Stimulated activated CD4-positive, alpha-beta T cell treated with anti-CD3 and anti-CD28 coated beads, TNF-alpha, amount 100 ng/mL, for 24 hours (primary cell): Measurements from ENCODE around the gene SLC6A9.
A peak's percentile ranks its signal among the peaks of the same experiment; 100 is the strongest.

ENCODE experiments used
- DNase-seq, 3 experiments: peaks; one replicate each; pipeline ENCODE4 v3.0.0-alpha.2; 2020; ENCODE audit warnings: low read depth in 3 of 3

Gene SLC6A9

DNA sequence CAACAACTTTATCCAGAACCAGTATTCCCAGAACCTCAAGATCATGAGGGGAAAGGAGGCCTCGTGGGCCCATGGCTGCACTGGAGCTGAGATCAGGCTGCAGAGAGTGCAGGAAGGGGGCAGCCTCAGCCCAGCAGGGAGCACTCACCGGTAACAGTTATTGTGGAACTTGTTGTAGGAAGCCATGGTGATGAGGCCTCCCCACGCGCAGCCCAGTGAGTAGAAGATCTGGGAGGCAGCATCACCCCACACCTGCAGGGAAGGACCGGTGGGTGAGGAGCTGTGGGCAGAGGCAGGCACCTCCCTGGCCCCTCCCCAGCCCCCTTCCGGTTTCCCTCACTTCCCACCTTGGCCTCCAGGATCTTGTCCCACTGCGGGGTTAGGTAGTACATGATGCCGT lies 29.1 kb downstream of the SLC6A9 start:
- no peak for DNase-seq

DNA sequence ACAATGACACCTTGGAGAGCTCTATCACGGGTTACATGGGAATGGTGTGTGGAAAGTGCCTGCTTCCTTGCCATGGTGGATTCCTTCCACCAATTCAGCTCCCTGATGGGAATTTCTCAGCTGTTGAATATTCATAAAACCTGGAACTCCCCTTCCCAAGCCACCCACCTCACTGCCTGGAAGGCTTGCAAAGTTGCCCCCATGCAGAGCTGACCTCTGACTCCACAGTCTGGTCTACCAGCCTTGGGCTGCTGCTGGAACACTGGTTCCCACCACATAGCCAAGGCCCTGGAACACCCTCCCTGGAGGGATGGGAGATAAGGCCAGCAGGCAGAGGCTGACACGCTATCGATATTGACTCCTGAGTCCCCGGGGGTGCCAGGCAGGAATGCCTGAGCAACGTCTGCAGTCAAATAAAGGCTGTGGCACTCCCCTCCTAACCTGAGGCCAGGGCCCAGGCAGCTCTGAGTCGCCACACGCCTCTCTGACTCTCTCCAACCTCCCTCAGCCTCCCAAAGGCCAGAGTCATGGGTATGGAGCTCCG lies 31.1 kb downstream of the SLC6A9 start:
- DNase-seq: no peak

DNA sequence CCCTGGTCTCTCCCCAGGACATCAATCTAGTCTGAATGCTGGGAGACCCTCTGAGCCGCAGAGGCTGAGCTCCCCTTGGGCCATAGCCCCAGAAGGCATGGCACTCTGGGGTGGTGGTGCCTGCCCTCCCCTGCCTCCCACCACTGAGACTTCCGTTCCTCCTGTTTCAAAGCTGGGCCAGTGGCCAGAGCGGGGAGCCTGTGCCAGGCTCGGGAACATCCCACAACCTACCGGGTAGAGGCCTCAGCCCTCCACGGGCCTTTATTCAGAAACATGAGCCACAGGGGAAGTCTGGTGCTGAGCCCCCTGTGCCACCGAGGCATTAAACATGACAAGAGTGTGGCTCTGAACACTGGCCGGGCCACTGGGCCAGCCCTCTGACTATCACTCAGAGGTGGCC lies 31.8 kb downstream of the SLC6A9 start:
- no peak for DNase-seq

DNA sequence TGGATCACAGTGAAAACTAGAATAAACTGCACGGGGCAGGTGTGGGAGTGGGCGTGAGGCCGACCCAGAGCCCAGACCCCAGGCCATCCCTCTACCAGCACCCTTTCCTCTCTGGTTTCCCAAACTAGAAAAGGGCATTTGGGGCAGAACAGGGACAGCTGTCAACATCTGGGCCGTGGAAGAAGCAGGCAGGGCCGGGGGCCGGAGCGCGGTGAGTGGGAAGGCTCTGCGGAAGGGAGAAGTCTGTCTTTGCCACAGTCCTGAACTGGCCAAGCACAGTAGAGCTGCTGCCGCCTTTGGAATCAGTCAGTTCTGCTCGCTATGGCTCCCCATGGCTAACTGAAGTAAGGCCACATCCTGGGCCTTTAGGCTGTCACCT lies 33.3 kb downstream of the SLC6A9 start:
- DNase-seq: no peak

DNA sequence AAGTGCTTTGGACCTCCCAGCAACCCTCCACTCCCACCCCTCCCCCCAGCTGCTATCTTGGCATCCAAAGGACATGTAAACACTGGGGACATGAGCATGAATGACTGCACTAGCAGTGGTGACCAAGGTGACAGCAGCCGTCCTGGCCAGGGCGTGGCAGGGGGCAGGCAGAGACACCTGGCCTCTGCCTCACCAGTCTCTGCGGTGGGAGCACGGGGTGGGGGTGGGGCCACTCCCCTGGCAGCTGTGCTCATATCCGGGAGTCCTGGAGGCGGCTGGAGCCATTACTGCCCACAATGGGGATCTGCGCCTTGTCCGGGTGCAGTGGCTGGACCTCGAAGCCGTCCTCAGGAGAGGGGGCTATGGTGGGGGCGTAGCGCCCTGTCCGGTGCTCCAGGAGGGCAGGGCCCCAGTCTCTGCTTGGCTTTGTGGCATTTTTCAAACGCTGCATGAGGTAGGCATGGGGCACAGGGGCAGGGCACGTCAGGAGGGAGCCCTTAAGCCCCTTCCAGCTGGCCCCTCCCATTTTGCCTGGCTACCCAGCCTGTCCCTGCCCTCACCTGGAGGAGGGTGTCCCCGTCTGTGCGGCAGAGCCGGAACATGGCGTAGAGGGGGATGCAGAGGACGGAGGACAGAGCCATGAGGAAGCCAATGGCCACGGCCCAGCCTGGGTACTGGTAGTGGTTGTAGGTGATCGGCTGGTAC lies 33.8 kb downstream of the SLC6A9 start:
- no peak for DNase-seq

DNA sequence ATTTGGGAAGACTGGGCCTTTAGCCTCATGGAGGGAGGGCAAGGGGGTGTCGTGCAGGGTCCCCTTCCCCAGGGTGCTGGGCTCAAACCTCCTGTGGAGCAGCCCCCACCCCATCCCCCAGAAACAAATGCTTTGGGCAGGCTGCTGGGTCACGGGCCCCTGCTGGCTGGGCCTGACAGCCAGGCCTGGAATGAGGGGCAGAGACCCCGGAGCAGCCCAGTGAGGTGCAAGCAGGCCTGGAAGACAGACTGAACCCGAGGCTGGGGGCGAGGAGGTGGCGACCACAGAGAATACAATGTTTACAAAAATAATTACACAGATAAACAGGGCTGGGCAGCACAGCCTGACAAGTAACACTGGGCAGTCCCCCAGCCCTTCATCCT lies 34.5 kb downstream of the SLC6A9 start:
- DNase-seq: no peak

DNA sequence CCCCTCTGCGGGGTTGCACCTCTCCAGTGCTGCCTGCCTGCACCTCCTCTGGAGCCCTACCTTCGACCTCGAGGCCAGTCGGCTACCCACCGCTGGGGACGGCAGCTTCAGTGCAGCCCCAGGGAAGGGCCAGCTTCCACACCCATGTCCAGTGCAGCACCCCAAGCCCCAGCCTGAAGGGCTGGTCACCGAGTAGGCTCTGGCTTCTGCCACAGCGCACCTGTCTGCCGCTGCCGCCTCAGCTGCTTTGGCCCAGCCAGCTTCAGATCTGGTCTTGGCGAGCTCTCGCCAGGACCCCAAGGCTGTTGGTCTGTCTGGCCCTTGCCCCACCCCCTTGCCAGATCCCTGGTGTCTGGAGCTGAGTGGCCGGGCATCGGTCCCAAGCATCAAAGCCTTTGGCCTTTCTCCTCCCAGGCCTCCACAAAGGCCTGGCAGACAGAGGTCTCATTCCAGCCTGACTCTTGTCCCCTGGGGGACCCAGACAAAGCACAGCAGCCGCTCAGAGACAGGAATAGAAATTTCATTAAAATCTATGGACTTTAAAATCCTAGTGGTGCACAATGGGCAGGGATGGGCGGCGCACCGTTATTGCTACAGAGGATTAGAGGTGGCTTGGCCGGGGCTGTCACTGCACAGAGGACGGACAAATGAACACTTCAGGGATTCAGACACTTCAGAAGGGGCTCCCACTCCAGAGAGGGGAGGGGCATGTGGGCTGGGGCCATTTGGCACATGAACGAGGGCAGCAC lies 35.1 kb downstream of the SLC6A9 start:
- DNase-seq: no peak

DNA sequence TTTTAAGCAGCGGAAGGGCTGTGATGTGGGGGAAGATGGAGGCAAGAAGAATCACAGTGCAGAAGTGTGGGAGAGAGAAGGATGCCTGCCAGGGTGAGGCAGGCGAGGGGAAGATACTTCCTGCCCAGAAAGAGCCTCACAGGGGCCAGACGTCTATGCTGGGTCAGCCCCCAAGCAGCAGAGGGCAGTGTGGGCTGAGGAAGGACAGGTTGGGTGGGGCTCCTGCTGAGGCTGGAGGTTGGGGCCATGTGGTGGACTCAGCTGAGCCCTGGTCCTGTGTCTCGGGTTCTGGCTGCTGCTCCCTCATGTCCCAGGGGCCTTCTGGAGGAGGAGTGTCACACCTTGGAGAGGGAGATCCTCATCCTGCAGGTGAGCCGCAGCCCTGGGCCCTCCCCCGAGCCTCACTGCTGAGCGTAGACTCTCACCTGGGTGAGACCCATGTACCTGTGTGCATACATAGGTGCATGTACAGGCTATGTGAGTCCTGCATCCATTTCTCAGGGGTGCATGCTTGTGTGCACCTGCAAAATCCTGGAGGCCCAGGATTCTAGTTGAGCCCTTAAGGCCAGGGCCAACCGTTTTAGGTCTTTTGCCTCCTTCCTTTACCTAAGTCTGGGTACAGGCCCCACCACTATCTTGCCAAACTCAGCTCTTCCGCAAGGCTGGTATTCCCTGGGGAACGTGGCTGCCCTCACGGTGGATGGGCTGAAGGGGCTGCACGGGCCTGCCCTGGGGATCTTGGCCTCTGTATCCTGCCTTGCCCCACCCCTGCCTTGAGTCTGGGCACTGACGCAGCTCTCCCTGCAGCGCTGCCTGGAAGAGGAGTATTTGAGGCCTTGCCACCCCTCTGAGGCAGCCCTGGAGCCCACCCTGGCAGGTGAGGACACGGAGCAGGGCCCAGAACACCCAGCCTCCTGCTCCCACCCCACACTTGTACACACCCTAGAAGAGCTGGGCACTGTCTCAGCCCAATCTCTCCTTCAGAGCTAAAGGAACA lies 36.2 kb downstream of the SLC6A9 start:
- DNase-seq: no peak

DNA sequence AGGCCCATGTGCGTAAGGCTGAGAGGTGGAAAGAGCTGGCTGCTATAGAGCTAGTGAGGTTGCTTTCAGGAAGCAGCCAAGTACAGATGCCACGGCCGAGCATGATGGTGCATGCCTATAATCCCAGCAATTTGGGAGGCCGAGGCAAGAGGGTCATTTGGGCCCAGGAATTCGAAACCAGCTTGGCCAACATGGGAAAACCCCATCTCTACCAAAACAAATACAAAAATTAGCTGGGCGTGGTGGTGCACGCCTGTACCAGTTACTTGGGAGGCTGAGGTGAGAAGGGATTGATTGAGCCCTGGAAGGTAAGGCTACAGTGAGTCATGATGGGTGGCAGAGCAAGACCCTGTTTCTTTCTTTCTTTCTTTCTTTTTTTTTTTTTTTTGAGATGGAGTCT lies 37.2 kb downstream of the SLC6A9 start:
- no peak for DNase-seq

DNA sequence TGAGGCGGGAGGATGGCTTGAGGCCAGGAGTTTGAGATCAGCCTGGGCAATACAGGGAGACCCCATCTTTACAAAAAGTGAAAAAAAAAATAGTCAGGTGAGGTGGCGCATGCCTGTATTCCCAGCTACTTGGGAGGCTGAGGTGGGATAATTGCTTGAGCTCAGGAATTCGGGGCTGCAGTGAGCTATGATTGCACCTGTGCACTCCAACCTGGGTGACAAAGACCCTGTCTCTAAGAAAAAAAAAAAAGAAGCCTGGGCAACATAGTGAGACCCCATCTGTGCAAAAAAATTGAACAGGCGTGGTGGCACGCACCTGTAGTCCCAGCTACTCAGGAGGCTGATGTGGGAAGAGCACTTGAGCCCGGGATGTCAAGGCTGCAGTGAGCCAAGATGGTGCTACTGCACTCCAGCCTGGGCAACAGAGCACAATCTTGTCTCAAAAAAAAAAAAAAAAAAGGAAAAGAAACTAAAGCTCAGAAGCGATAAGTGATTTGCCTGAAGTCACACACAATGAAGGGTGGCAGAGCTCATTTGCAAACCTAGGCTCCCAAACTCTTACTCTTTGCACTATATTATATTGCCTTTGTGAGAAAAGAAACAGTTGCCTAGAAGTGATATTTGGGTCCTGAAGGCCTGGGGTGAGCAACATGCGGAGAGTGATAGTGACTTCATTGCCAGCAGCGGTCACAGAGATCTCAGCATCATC lies 37.9 kb downstream of the SLC6A9 start:
- no peak for DNase-seq

DNA sequence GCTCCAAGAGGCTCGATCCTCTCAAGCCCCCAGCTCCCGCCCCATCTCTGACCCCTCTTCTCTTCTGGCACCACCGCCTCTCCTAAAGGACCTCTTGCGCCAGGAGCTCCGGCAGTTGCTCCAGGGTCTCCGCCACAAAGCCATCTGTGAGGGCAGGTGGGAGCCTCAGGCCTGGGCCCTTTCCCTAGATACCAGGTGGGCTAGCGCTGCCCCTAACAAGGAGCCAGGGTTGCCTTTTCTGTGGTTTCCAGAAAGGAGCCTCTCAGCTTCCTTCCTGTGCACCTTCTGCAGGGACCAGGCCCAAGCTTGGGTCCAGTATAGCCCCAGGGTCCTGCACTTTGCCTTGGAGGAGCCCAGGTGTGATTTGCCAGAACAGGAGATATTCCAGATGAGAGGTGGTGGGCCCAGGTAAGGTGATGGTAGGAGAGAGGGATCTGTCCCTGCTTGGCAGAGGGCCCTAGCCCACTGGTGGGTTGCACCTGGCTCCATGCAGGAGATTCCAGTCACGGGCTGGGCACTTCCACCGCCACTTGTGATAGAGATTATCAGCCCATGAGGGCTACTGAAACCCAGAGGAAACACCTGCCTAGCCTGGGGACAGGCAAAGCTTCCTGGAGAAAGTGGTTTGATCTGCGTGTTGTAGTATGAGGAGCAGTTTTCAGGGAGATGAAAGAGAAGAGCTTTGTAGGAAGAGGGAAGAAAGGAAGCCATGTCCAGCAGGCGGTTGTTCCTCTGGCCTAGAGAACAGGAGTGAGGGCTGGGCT lies 38.8 kb downstream of the SLC6A9 start:
- no peak for DNase-seq

DNA sequence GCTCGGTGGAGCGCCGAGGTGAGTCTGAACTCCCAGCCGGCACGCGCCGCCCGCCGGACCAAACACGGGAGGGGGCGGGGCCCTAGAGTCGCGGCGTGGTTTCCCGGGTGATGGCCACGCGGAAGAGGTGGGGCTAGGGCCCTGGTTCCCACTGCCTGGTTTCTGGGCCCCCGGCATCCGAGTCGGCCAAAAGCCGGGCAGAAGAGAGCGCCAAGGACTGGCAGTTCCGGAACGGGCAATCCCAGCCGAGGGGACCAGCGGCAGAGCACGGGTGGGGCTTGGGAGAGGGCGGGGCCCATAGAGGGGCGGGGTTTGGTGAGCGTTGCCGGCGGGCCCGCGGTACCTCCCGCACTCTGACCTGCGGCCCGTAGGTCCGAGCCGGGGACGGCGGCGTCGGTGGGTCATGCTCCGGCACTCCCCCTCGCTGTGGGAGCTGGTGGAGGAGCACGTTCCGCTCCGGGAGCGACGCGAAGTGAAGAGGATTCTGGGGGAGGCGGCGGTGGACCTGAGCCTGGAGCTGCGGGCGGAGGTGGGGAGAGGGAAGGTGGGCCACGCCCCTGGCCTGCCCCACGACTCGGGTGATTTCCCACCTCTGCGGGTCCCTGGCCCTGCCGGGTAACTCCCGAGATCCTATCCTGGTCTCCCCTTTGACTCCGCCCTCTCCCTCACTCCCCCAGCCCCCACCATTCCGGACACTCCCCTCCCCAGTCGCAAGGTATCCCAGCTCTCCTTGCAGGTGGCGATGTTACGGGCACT lies 39.6 kb downstream of the SLC6A9 start, which contains the start of gene CCDC24:
CCDC24 (plus strand) TSS at position 124 of the 756 bp plus-strand sequence; CDS start at position 404, 280 bp downstream.
- peak; percentile 56 to 79 (median 60) for DNase-seq

DNA sequence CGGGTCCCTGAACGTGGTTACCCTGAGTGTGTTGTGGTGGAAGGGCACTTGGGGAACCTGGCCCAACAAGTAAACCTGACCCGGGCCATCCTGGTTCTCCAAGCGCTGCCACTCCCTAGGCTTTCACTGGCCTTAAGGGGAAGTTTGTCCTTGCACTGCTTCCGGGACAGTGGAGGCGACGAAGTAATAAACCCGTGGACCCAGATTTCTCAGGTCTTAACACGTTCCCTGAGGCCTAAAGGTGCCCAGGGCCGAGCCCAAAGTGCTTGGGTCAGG lies 40.1 kb downstream of the SLC6A9 start:
- DNase-seq: no peak

DNA sequence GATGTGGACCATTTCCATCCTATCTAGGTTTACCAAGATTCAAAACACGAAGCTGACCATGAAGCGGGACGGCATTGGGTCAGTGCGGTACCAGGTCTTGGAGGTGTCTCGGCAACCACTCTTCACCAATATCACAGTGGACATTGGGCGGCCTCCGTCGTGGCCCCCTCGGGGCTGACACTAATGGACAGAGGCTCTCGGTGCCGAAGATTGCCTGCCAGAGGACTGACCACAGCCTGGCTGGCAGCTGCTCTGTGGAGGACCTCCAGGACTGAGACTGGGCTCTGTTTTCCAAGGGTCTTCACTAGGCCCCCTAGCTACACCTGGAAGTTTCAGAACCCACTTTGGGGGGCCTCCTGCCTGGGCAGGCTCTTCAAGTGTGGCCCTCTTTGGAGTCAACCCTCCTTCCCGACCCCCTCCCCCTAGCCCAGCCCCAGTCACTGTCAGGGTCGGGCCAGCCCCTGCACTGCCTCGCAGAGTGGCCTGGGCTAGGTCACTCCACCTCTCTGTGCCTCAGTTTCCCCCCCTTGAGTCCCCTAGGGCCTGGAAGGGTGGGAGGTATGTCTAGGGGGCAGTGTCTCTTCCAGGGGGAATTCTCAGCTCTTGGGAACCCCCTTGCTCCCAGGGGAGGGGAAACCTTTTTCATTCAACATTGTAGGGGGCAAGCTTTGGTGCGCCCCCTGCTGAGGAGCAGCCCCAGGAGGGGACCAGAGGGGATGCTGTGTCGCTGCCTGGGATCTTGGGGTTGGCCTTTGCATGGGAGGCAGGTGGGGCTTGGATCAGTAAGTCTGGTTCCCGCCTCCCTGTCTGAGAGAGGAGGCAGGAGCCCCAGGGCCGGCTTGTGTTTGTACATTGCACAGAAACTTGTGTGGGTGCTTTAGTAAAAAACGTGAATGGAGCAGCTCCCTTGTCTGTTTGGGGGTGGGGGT lies 40.7 kb downstream of the SLC6A9 start:
- no peak for DNase-seq

DNA sequence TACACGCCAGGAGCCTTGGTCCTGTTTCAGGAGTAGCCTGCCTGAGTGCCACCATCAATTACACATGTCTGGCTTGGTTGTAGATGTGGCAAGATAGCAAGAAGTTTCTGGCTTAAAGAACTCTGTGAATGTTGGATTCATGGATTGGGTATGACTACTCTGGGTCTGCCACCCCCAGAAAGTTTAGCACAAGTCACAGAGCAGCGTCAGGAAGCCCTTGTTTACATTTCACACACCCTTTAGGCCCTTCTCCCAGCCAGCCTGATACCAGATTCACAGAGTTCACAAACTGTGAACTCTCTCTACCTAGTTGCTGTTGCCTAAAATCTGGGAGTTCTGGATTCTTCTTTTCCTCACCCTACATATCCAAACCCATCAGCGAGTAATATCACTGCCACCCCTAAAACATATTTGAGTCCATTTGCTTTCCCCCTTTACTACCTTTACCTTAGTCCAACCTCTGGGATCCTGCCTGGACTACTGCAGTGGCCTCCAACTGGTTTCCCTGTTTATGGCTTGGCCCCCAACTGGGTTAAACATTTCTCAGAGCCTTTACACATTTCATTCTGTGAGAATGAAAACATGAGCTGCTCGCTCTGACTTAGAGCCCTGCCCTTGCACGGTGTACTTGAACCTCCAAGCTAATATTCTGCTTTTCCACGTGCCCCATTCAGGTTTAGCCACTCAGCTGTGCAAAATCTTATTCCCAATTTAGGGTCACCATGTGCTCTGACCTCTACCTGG lies 43.9 kb downstream of the SLC6A9 start:
- no peak for DNase-seq

DNA sequence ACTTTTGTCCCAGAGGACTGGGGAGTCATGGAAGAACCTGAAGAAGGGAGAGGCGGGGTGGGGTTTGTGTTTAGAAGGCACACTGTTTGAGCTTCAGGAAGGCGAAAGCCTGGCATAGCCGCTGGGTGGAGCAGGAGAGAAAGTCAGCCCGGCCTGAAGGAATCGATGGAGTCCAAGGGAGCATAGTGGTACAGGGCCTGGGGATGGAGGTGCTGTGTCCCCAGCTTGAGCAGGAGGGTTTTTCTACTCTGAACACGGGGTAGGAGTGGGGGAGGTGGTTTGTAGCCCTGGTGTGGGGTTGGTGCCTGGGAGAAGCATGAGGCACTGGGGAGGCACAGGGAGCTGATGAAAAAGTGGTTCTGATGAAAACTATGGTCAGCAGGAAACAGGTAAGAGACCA lies 44.5 kb downstream of the SLC6A9 start:
- no peak for DNase-seq

DNA sequence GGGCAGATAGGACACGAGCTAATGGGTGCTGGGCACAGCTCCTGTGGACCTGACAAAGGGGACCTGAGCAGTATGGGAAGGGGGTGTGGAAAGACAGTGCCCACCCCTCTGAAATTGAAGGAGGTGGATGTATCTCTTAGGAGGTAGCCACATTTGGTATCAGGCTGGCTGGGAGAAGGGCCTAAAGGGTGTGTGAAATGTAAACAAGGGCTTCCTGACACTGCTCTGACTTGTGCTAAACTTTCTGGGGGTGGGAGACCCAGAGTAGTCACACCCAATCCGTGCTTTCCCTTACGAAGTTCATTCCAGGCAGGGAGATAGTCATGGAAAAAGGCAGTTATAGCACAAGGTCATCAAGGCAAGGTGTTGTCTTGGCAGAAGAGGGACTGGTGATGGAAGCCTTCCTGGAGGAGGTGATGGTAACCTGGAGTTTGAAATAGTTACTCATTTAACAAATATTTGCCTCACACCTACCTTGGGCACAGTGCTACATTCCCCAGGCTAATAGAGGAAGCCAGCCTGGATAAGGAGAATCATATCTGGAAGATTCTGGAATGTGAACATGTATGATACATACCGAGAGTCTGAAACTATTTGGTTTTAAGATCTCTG lies 45.2 kb downstream of the SLC6A9 start:
- DNase-seq: no peak

DNA sequence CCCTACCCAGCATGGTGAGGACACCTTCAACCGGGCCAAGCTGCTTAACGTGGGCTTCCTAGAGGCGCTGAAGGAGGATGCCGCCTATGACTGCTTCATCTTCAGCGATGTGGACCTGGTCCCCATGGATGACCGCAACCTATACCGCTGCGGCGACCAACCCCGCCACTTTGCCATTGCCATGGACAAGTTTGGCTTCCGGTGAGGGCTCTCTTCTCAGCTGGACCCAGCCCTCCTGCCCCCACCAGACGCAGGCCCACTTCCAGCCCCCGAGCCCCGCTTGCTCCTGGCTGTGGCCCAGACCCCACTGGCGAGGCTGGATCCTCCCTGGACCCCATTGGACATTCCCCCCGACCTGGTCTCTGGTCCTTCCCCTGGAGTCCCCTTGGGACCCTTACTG lies 46.4 kb downstream of the SLC6A9 start:
- DNase-seq: no peak
